ENCODE data around the gene CEACAM18.
A peak's percentile ranks its signal among the peaks of the same experiment; 100 is the strongest.
"Not testable (repeated sequence)": the region's sequence is repeated elsewhere in the genome, so short reads cannot be mapped to it uniquely, and the experiment has no call there.

CEACAM18 gene

GRCh38 chr19:51478381-51479234 is at the start of gene CEACAM18:
TSS of gene CEACAM18 (plus strand) at chr19:51478539.
- DNase-seq = no peak

DNA sequence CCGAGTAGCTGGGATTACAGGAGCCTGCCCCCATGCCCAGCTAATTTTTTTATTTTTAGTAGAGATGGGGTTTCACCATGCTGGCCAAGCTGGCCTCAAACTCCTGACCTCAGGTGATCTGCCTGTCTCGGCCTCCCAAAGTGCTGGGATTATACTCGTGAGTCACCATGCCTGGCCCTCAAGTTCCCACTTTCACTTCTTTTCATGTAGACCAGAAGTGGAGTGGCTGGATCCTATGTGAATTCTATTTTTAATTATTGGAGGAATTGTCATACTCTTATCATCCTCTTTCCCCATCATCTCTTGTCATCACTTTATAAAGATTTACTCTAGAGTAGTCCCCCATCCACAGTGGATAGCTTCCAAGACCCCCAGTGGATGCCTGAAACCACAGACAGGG is 48.1 kb upstream of the CEACAM18 start:
- no peak for DNase-seq

DNA sequence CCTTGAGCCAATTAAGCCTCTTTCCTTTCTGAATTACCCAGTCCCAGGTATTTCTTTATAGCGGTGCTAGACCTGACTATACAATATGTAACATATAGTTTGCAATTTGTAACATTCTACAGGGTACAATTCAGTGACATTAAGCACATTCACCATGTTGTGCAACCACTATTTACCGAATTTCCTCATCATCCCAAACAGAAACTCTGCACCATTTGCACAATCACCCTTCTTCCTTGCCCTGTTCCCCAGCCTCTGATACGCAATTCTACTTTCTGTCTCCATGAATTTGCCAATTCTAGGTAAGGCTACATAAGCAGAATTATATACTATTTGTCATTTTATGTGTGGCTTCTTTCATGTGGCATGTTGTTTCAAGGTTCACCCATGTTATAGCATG is 47.2 kb upstream of the CEACAM18 start:
- DNase-seq = no peak

- no peak for DNase-seq
Measured at GRCh38 chr19:51433043-51433442, 45.3 kb upstream of the CEACAM18 start.

GRCh38 chr19:51434456-51434855 is 43.9 kb upstream of the CEACAM18 start:
- no peak for DNase-seq

DNA sequence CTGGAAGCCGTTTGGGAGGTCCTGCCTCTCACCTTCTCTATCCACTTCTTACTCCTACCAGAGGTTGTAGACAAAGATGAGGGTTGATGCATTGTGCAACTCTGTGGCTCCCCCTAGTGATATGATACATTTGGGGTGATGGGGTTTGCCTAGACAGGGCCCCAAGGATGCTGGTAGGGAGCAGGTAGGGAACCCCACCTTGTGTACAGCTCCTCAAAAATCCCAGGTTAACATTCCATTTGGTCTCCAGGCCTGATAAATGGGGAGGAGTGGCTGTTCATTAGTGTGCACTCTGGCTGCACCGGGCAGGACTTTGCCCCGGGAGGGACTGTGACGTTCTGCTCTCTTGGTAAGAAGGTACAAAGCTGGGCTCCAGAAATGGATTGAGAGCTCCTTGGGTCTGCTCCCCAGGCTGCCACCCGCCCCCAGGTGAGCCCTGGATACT is 39.3 kb upstream of the CEACAM18 start:
- peak; percentile 56 for DNase-seq

GRCh38 chr19:51440052-51440451 is 38.3 kb upstream of the CEACAM18 start:
- DNase-seq = no peak

DNA sequence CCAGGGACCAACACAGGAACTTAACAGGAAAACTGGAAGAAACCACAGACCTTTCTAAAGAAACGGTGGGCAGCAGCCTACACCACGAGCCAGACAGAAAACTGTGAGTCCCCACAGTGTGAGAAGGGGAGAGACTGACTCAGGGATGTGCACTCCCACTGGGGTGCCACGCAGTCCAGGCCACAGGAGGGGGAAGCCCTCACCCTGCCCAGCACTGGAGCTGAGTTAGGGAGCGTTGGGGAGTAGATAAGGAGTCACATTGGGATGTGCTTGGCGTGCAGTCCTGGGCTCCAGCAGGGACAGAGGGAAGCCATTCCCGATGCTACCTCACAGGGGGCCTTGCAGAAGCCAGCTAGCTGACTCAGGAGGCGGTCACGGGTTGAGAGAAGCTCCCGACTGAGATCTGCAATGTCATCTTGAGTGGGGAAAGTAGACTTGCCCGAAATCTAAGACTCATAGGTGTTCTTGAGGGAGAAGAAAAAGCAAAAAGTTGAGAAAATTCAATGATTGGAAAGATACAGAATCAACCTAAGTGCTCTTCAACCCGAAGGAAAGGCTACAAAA is 37.4 kb upstream of the CEACAM18 start:
- peak; percentile 82 for DNase-seq

DNA sequence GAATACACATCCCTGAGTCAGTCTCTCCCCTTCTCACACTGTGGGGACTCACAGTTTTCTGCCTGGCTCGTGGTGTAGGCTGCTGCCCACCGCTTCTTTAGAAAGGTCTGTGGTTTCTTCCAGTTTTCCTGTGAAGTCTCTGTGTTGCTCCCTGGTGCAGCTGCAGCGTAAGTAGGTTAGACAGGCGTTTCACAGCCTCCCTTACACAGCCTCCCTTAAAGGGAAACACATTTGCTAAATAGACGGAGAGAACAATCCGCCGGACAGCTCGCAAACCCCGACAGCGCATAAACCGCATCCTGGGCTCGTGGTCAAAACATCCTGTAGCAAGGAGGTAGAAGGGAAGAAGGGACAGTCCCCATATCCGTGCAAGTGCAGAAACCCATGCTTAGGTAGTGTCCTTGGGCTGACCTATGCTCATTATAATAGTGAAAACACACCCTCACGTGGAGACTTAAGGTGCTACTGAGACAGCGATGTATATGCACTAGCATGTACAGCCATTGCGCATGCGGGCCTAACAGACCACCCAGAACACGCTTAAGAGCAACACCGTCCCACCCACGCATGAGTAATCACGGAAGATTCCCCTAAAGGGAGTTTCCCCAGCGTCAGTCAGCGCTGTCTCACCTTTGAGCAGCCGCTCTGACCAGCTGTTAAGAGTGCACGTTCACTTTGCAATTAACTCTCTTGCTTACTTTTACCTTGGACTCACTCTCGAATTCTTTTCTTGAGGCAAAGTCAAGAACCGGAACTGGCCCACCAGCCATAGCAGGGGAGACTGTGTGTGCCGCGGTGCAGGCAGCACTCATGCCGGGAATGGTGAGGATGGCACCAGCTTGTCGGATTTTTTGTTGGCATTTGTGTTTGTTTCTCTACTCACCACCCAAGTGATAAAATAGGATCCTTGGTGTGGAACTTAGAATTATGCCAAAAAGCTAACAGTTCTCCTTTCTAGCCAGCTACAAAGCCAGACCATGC is 36.6 kb upstream of the CEACAM18 start:
- peak; percentile 91 for DNase-seq

DNA sequence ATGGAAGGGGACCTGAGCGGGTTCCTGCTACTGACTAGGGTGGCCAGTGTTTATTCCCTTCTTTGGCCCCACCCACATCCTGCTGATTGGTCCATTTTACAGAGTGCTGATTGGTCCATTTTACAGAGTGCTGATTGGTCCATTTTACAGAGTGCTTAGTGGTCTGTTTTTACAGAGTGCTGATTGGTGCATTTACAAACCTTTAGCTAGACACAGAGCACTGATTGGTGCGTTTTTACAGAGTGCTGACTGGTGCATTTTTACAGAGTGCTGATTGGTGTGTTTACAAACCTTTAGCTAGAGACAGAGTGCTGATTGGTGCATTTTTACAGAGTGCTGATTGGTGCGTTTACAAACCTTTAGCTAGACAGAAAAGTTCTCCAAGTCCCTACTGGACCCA is 30.8 kb upstream of the CEACAM18 start:
- DNase-seq = not testable (repeated sequence)

DNA sequence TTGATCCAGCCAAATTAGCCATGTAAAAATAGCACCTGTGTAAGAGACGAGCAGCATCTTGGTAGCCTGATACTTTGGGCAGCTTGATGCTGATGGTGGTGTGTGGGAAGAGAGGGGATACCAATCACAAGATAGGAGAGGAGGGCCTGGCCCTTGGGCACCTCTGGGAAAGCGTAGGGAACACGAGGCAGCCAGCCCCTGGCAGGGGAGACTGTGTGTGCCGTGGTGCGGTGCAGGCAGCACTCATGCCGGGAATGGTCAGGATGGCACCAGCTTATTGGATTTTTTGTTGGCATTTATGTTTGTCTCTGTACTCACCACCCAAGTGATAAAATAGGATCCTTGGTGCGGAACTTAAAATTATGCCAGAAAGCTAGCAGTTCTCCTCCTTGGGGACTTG is 30.3 kb upstream of the CEACAM18 start:
- no peak for DNase-seq

DNA sequence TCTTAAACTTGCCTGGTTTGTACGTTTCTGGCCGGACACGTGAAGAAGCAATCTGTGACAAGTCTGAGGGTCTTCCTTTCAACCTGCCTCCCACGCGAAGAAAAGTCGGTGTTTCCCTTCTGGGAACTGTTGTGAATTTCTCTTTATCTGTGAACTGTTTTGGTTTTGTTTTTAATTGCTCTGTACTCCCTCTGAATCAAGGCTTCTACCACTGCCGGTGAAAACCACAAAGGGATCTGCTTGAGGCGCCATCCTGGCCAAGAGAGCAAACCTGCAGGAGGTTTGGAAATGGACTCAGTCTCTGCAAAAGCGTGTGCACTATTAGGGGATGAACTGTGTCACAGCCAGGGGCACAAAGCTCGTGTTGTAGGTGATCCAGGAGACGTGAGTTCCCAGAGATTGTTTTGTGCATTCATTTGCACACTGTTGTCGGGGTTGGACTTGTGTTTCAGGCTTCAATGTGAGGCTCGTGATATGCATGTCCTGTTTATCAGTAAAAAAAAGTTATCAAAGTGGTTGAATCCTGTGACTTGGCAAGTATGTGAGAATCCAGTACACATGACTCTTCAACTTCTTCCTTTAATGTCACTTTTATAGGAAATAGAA is 29.8 kb upstream of the CEACAM18 start:
- DNase-seq = peak; percentile 78

- peak; percentile 70 for DNase-seq
Measured at GRCh38 chr19:51450730-51451307, 27.5 kb upstream of the CEACAM18 start.

DNA sequence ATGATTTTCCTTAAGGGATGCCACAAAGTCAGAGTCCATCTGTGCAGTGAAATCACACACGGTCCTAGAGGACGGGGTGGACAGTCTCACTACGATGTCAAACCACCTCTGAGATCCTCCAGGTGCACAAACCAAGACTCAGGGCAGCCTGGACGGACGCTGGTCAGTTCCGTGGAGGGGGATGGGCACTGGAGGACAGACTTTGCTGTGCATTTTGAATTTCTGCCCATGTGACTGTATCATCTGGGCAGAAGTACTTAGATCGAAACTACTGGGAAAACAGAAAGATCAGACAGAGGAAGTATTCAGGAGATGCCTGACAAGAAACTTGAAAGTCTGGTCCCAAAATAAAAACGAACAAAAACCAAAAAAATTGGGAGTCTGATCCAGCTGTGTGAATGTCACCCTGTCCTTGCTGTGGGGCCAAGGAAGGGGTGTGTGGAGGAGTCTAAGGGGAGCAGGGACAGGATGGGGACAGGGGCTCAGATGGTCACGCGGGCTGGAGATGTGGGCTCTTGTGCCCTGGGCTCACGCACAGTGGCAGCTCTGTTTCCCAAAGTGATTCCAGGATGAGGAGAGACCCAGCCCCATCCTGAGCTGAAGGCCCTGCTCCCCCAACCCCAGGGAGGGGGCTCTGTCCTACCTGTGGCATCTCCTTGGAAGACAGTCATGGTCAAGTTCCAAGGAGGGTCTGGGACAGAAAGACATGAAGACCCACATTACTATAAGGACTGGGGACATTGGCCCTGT is 21.6 kb upstream of the CEACAM18 start:
- DNase-seq = peak; percentile 17

DNA sequence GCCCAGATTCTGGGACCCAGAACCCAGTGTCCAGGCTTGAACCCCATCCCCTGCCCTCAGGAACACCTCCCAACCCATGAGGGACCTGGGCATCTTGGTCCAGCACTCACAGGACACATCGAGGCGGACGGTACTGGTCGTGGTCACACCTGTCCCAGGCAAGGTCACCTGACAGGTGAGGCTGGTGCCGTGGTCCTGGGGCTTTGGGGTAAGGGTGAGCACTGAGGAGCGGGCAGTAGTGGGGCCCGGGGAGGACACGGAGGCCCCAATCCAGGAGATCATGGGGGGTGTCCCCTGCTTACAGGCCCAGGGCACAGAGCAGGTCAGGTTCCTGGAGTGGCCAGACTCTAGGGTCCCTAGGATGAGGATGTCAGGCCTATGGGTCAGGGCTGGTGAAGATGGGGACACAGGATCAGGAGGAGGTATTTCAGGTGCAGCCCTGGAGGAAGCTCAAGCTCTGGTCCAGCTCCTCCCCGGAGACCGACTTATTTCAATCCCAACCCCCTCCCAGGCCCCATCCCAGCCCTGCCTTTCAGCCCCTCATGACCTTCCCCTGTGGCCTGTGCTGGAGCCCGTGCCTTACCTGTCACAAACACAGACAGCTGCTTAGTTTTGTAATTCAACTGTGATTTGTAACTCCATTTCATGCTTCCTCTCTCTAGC is 20.9 kb upstream of the CEACAM18 start:
- peak; percentile 18 for DNase-seq

GRCh38 chr19:51458051-51458645 is 20.2 kb upstream of the CEACAM18 start, which contains the start of gene SIGLEC8:
TSS of gene SIGLEC8 (minus strand) at chr19:51458454. CDS start at chr19:51458387, 67 bp downstream.
- peak; percentile 14 for DNase-seq

- peak; percentile 21 for DNase-seq
Measured at GRCh38 chr19:51458899-51459505, 19.3 kb upstream of the CEACAM18 start.

- peak; percentile 20 for DNase-seq
Measured at GRCh38 chr19:51460164-51460992, 18.0 kb upstream of the CEACAM18 start.

DNA sequence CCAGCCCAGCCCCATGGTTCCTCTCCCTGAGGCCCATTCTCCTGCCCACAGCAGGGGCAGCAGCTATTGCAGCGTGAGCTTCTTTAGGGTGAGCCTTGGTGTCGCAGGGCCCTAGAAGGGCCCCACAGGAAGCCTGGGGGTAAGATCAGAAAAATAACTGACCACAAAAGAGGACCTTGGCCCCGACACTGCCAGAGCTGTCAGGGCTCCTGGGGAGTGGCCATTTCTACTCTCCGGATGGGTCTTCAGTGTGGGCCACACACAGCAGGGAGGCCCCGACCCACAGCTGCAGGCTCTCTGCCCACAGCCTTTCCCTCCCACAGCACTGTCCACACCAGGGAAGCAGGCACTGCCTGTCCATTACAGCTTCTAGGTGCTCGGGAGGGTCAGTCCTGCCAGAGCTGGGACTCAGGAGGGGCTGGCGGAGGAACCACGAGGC is 16.6 kb upstream of the CEACAM18 start:
- peak; percentile 16 for DNase-seq

Measured in stimulated activated CD8-positive, alpha-beta memory T cell treated with anti-CD3 and anti-CD28 coated beads, Interleukin-4, amount 100 ng/mL, for 48 hours (primary cell).